NCI-H2227 (cell line): ENCODE measurements around the gene AQP10.
"Not testable (repeated sequence)": the region's sequence is repeated elsewhere in the genome, so short reads cannot be mapped to it uniquely, and the experiment has no call there.

Experiments
- DNase-seq: peaks from one replicate; lab custom pipeline; 2025; ENCODE audit not compliant: unreplicated experiment; lab: John Stamatoyannopoulos, UW

AQP10 gene

DNA sequence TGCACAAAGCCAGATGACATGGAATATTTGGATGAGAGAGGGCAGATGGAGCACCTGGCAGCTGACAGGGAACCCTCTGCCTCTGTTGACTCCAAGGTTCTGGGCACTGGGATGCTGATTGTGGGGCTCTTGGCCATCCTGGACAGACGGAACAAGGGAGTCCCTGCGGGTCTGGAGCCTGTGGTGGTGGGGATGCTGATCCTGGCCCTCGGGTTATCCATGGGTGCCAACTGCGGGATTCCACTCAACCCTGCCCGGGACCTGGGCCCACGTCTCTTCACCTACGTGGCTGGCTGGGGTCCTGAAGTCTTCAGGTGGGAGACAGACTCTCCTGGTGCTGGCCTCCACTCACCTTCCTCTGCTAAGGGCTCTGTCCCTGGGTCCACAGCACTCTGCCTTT is 2.6 kb downstream of the AQP10 start:
- no peak for DNase-seq

DNA sequence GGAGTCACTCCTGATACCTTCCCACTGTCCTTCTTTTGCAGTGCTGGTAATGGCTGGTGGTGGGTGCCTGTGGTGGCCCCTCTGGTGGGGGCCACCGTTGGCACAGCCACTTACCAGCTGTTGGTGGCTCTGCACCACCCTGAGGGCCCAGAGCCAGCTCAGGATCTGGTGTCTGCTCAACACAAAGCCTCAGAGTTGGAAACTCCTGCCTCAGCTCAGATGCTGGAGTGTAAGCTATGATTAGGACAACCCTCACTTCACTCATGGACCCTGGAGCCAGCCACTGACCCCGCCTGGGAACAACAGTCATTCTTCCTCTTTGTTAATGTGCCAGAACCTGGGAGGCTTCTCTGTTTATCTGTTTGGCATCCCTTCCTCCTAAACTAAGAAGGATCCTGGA is 3.3 kb downstream of the AQP10 start:
- no peak for DNase-seq

- DNase-seq, result peak; percentile 92
Observed at GRCh38 chr1:154324669-154325582, 4.0 kb downstream of the AQP10 start, which contains the start of gene ATP8B2. TSS of gene ATP8B2 (plus strand) at chr1:154325525. CDS start at chr1:154328142, 2,617 bp downstream.

DNA sequence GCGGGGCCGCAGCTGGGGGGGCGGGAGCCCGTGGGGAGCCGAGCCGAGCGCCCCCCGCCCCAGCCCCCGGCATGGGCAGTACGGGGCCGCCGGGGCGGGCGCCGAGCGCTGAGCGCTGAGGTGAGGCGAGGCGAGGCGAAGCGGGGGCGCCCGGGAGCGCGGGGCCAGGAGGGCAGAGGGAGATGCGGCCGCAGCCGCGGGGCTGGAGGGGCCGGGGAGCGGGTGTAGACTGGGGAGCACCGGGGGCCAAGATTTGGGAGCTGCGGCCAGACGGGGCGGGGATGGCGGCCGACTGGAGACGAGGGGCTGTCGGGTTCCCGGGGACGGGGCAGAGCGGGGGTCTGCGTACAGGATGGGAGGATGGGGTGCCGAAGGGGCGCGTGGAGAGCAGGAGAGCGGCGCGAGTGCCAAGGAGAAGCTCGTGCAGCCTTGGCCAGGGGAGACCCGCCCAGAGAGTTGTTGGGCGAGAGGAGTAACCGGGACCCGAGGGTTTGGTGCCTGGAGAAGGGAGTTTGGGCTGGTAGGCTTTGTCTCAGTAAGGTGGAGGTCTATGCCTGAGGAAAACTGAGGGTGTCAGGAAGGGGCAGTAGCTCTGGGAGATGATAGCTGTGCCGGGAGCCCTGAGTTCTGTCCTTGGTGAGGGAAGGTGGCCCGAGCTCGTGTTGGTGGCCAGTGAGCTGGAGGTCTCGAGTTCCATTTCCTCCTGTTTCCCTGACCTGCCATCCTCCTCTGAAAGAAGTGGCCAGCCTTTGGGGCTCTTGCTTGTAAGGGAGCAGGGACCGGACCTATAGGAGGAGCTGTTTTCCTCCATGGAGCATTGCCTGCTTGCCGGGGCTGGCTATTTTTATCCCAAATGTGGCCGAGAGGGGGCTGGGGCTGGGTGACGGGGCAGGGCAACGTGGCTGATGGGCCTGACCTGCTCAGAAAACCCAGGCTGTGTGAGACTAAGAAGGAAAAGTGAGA is 5.0 kb downstream of the AQP10 start:
- DNase-seq, result peak; percentile 70

DNA sequence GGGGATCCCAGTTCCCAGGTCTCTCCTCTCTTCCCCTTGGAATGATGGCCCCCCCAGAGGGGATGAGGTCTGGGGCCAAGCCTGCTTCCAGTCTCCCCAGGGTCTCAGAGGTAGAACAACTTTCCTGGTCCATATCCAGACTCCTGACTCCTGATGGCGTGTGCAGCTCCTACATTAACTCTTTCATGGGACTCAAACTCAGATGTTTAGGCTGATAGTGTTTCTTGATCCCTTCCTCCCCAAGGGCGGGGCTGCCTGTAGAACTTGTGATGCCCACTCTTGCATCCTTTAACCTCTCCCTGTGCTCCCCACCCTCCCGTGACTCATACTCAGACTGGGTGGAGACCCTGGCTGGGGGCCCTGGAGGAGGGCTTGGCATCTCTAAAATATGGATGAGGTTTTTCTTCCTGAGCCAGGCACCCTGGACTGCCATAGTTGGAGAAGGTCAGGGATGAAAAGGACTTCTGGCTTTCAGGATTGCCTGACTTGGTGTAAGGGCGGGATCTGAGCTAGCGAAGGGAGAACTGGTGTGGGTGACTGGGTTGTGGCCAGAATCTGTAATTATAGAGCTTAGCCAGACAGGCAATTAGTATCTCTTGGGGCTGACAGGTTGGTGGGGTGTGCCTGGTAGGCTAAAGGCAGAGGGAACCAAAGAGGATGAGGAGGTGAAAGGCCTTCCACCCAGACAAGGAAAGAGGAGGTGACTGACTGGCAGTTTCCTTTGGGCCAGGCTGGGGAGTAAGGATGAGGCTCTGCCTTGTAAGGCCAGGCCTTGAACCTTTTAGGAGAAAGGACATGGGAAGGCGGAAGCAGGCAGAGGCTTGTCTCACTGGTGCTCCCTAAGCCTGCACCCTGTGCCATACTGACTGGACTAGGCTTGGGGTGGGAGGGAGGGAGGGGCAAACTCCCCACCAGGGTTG is 5.9 kb downstream of the AQP10 start:
- no peak for DNase-seq

DNA sequence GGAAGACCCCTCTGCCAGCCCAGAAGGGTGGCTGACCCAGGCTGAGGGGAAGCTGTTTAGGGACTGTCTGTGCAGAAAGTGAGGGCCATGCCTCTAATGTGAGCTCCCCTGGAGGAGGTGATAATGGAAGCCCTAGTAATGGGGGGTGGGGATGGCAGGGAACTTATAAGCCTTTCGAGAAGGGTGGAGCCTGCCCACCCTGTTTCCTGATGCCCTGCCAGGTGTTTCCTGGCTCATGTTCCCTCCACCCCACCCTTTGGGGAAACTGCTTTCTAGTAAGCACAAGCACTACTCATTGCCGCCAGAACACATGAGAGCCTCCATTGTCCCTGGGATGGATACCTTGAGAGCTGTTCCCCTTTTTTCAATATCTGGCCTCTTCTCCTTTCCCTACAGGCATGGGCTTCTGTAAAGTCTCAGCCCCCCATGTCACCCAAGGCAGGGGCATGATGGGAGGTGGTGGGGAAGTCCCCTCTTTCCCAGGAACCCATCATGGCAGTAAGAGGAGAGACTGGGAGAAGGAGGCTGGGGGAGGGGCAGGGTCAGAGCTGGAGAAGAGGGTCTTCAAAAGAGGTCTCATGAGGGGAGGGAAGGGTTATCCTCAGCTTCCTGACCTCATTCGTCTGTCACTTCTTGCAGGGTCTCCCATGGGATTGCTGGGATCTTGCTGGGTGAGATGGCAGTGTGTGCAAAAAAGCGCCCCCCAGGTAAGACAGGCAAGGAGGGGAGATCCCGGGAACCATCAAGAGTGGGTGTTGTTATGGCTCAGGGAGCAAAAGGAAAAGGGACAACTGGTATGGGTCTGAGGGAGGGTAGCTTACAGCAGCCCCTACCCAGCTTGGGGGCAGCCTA is 6.8 kb downstream of the AQP10 start:
- DNase-seq, result no peak

- peak; percentile 90 for DNase-seq
Observed at GRCh38 chr1:154328318-154329151, 7.6 kb downstream of the AQP10 start.

GRCh38 chr1:154329152-154329521 is 8.2 kb downstream of the AQP10 start:
- DNase-seq, result peak; percentile 21

GRCh38 chr1:154329551-154330131 is 8.7 kb downstream of the AQP10 start:
- DNase-seq, result peak; percentile 47

GRCh38 chr1:154330669-154331068 is 9.8 kb downstream of the AQP10 start:
- DNase-seq, result no peak

GRCh38 chr1:154334079-154335024 is 13.5 kb downstream of the AQP10 start:
- DNase-seq, result no peak

DNA sequence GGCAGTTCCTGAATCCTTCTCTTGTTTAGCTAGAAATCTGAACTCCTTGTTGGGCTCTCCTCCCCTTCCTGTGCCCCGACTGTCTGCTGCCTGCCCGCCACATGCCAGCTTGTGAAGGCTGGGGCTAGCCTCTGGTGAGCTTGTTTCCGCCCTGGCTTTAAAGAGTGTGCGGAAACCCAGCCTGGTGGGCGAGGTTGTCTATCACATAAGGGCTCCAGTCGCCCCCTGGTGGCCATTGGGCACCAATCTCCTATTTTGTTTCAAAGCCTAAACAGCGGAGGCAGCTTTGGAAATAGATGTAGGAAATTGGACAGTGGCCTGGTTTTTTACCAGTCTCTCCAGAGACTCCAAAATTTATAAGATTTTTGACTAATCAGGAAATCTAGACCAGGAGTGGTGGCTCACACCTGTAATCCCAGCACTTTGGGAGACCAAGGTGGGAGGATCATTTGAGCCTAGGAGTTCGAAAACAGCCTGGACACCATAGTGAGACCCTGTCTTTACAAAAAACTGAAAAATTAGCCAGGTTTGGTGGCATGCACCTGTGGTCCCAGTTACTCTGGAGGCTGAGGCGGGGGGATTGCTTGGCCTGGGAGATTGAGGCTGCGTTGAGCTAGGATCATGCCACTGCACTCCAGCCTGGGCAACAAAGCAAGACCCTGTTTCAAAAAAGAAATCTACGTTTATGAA is 14.3 kb downstream of the AQP10 start:
- peak; percentile 90 for DNase-seq

- no peak for DNase-seq
Observed at GRCh38 chr1:154337253-154337894, 16.5 kb downstream of the AQP10 start.

GRCh38 chr1:154338875-154339274 is 18.0 kb downstream of the AQP10 start:
- no peak for DNase-seq

DNA sequence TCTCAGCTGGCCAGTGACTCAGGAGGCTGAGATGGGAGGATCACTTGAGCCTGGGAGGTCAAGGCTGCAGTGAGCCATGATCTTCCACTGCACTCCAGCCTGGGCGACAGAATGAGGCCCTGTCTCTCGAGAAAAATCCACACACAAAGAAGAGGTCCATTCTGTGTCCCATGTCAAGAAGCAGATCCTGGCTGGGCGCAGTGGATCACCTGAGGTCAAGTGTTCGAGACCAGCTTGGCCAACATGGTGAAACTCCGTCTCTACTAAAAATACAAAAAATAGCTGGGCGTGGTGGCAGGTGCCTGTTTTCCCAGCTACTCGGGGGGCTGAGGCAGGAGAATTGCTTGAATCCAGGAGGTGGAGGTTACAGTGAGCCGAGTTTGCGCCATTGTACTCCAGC is 20.5 kb downstream of the AQP10 start:
- DNase-seq, result not testable (repeated sequence)

DNA sequence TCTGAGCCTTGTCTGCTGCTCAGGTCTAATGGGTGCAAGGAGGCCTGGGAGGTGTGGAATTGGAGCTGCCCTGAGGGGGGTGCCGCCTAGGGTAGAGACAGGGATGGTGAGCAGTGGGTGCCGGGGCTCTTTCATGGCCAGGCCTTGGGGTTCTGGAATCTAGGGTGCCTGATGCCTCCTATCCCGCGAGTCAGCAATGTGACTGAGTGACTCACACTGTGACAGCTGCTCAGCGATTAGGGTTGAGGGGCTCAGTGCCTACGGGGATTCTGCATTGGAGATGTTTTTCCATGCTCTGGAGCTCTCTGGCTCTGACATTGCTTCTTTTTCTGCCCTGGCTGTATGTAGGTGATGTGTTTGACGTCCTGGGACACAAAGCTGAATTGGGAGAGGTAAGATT is 21.2 kb downstream of the AQP10 start:
- no peak for DNase-seq
